GM19043 (cell line): ENCODE measurements around the gene AUH.
"Not testable (repeated sequence)": the region's sequence is repeated elsewhere in the genome, so short reads cannot be mapped to it uniquely, and the experiment has no call there.

Source experiments
- ATAC-seq: cut with Tn5 transposase; IDR thresholded peaks from one replicate; pipeline ENCODE4 v1.9.1; 2021; ENCODE audit warnings: low read depth; ENCODE audit not compliant: unreplicated experiment

The AUH gene

GRCh38 chr9:91382298-91382697 lies 20.6 kb upstream of the AUH start:
- no peak for ATAC-seq

DNA sequence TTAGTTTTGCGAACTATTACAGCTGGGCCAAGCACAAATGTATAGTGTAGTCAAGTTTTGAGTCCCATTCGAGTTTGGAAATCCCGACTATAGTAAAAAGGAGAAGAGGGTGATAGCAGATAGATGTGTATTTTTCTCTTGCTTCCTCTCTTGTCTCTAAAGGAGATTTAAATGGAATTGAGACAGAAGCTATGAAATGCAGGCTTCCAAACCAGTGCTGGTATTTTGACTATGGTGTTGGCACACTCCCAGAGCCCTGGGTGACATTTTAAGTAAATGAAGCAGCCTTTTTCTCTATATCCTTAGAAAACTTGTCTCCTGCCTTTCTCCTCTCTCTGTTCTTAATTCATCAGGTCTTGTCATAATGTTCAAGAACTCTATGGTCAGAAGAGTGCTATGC lies 17.7 kb upstream of the AUH start:
- ATAC-seq = no peak

GRCh38 chr9:91378695-91379127 lies 17.0 kb upstream of the AUH start:
- no peak for ATAC-seq

- not testable (repeated sequence) for ATAC-seq
Measured at GRCh38 chr9:91378054-91378453, 16.3 kb upstream of the AUH start.

DNA sequence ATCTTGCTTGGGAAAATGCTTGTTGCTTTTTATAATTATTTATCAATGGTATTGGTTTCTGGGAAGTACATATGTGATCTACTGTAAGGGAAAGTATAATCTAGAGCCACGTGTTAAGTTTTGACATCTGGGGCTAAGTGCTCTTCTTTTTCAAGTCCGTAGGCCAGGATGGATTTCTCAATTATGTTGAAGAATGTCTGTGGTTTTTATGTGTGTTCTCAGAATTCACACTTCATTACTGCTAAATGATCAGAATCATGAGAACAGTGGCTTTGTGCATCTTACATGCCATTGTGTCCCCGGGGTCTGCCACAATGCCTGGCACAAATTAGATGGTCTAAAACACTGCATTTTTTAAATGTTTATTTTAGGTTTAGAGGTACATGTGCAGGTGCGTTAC lies 14.5 kb upstream of the AUH start:
- ATAC-seq = no peak

DNA sequence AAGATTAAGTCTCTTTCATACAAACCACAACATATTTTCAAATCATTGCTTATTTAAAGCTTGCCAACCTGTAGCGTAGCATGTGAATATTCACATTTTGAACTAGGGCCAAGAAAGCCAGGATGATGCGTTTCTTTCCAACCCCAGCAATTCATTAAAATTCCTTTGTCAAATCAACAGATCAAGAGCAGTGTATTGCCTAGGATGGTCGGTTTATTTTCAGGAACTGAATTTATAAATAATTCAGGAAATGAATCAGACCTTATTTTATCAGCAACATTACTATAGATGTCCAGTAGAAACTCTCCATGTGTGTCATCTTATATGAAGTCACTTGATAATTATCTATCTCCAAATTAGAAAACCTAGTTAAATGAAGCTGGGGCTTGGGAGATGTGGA lies 13.2 kb upstream of the AUH start:
- no peak for ATAC-seq

DNA sequence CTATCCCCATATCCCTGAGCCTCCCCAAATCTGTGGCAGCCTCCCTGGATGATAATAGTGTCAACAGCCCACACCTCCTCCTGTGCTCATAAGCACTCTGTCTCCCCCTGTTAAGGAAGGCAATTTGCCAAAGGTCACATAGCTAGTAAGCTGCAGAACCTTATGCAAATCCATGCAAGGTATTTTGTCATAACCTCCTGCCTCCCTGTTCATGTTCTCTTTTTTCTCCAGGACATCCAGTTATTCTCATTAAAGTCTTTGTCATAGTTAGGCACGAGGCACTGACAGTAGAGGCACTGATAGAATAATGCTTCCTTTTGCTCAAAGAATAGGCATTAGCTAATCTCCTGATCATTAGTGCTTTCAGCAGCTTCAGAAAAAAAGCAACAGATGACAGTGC lies 10.2 kb upstream of the AUH start:
- ATAC-seq = no peak

GRCh38 chr9:91370006-91370405 lies 8.3 kb upstream of the AUH start:
- ATAC-seq = not testable (repeated sequence)

GRCh38 chr9:91364702-91365101 lies 3.0 kb upstream of the AUH start:
- no peak for ATAC-seq

GRCh38 chr9:91364005-91364404 lies 2.3 kb upstream of the AUH start:
- no peak for ATAC-seq

GRCh38 chr9:91362051-91362611 lies 413 bp upstream of the AUH start:
- peak; percentile 9 for ATAC-seq

DNA sequence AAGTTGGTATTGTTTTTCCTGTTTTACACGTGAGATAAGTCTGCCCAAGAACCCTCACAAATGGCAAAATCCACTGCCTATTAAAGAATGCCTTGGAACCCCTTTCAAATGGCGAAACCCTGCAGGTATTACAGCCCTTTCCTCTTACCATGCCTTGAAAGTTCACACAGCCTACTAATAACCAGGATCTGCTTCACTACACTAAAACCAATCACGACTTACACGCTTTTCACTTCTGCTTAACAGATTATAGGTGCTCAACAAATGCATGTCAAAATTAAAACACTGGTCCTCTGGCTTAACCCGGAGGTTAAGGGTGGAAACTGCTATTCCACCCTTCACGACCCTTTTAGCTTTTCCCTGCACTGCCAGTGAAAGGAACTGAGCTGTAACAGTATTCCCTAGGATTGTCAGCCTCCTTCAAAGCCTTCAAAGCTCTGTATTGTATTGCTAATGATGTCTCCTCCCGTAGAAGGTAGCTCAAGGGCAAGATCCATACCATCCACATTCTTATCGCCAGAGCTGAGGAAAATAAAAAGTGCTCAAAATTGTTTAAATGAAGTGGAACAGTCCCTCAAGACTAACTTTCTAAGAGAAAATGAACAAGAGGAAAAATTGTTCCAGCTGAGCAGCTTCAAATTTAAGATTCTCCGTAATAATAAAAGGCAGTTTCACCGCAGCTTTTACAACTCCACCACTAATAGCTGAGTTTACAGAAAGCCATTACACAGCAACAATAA lies 997 bp downstream of the AUH start:
- ATAC-seq = no peak

- ATAC-seq = no peak
Measured at GRCh38 chr9:91359734-91360470, 1.8 kb downstream of the AUH start.

GRCh38 chr9:91359083-91359482 lies 2.6 kb downstream of the AUH start:
- no peak for ATAC-seq

DNA sequence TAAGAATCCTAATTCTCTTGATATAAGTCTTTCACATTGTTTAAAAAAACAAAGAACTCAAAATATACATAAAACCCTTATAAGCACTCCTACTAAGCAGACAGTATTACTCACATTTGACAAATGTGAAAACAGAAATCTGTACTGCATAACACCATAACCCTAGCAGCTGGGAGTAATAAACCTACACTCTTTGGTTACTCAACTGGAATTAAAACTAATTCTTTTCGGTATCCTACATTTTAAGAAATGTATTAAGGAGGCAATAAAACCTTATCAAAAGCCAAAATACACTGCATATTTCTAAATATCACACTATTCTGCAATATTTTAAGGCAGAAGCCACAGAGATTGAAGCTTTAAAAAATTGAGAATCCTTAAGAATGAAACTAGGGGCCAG lies 6.8 kb downstream of the AUH start:
- no peak for ATAC-seq

DNA sequence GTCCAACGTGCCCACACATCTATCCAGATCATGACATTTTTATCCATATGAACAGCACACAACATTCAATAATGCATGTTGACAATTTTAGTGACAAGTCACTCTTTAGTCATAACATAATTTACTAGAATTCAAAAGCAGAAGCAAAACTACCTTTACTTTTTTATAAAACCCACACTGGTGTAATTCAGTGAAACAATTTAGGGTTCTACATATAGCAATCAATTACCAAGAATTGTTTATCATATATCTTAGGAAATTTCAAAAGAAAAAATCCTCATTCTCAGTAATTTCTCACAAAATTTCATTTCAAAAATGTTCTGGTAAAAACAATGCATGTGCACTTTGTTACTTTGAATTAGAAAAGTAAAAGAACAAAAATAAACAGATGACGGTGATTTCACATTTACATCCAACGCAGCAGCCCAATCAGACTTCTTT lies 12.6 kb downstream of the AUH start:
- ATAC-seq = no peak

GRCh38 chr9:91348191-91348807 lies 13.4 kb downstream of the AUH start:
- no peak for ATAC-seq

GRCh38 chr9:91347377-91347776 lies 14.3 kb downstream of the AUH start:
- ATAC-seq = no peak

GRCh38 chr9:91346644-91347043 lies 15.1 kb downstream of the AUH start:
- ATAC-seq = no peak

DNA sequence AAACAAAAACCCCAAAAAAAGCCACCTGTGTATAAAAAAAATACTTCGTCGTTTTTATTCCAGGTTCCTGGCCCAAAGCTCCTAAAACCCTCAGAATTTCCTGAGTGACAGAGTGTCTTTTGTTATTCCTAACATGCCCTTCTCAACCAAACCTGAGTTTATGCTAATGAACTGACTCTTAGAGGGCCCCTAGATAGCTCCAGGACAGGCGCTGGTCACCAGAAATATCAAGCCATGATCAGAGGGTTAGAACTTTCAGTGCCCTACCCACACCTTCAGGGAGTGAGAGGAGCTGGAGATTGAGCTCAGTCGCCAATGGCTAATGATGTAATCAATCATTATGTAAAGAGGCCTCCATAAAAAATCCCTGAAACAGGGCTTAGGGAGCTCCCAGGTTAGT lies 15.7 kb downstream of the AUH start:
- ATAC-seq = no peak

DNA sequence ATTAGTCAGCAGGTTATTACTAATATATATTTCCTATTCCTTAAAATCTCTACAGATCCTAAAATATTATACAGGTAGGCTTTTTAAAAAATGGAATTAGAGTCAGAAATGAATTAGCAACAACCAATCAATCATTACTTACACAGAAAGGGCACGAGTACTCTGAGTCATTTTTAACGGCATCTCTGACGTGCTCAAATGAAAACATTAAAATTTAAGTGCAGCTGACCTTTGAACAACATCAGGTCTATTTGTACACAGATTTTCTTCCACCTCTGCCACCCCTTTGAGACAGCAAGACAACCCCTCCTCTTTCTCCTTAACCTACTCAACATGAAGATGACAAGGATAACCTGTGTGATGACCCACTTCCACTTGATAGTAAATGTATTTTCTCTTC lies 19.1 kb downstream of the AUH start:
- ATAC-seq = no peak
